Mesothelial cell of epicardium (in vitro differentiated cells): ENCODE results near the gene AP3B1. TPM values are rescaled to one million over a fixed set of nuclear protein-coding genes. Genes with fewer than 3 reads are reported as not detected.

Source experiments
- DNase-seq, 2 experiments: peaks; one replicate each; pipeline ENCODE4 v3.0.0; 2021; ENCODE audit warnings: low spot score in 2 of 2; ENCODE audit not compliant: unreplicated experiment in 2 of 2
- H3K27ac Mint-ChIP-seq: 2 replicates; pipeline ENCODE4 v1.8.0; 2021; ENCODE audit warnings: mixed read lengths
- H3K27me3 Mint-ChIP-seq: 2 replicates; pipeline ENCODE4 v1.8.0; 2021; ENCODE audit warnings: low read depth, mixed read lengths
- H3K36me3 Mint-ChIP-seq: 2 replicates; pipeline ENCODE4 v1.8.0; 2021; ENCODE audit warnings: mixed read lengths
- H3K4me1 Mint-ChIP-seq: 2 replicates; pipeline ENCODE4 v1.8.0; 2021; ENCODE audit warnings: mixed read lengths
- H3K4me3 Mint-ChIP-seq: 2 replicates; pipeline ENCODE4 v1.8.0; 2021; ENCODE audit warnings: mild to moderate bottlenecking, moderate library complexity, mixed read lengths
- H3K9me3 Mint-ChIP-seq: 2 replicates; pipeline ENCODE4 v1.8.0; 2021; ENCODE audit warnings: mixed read lengths
- total RNA-seq: library from RNA; stranded (reverse); gene quantifications from 3 replicates; pipeline ENCODE4 v1.2.1, GENCODE V29; 2021
- TF ChIP-seq, protein P1 (sequence below): fragments of 200-600 bp; sonication (generic); IDR thresholded peaks from one replicate; pipeline ENCODE4 v1.5.0; 2021; ENCODE audit warnings: antibody characterized with exemption; ENCODE audit not compliant: unreplicated experiment

The AP3B1 gene
- total RNA-seq, 1 donor from 2014 or later: 50.6 TPM

GRCh38 chr5:78242001-78242400 is 52.5 kb downstream of the AP3B1 start:
- no peak overlapping the region for H3K27ac Mint-ChIP-seq
- no peaks in the 10 kb centered on the region for H3K27me3 Mint-ChIP-seq
- TF ChIP-seq, protein P1, sequence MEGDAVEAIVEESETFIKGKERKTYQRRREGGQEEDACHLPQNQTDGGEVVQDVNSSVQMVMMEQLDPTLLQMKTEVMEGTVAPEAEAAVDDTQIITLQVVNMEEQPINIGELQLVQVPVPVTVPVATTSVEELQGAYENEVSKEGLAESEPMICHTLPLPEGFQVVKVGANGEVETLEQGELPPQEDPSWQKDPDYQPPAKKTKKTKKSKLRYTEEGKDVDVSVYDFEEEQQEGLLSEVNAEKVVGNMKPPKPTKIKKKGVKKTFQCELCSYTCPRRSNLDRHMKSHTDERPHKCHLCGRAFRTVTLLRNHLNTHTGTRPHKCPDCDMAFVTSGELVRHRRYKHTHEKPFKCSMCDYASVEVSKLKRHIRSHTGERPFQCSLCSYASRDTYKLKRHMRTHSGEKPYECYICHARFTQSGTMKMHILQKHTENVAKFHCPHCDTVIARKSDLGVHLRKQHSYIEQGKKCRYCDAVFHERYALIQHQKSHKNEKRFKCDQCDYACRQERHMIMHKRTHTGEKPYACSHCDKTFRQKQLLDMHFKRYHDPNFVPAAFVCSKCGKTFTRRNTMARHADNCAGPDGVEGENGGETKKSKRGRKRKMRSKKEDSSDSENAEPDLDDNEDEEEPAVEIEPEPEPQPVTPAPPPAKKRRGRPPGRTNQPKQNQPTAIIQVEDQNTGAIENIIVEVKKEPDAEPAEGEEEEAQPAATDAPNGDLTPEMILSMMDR: no peak
- peaks cover 13% of the 10 kb centered on the region for H3K4me1 Mint-ChIP-seq
- peaks cover 24% of the 10 kb centered on the region for H3K36me3 Mint-ChIP-seq
- H3K4me3 Mint-ChIP-seq: no peak overlapping the region
- no peak for DNase-seq
- peaks cover 5% of the 10 kb centered on the region for H3K9me3 Mint-ChIP-seq

DNA sequence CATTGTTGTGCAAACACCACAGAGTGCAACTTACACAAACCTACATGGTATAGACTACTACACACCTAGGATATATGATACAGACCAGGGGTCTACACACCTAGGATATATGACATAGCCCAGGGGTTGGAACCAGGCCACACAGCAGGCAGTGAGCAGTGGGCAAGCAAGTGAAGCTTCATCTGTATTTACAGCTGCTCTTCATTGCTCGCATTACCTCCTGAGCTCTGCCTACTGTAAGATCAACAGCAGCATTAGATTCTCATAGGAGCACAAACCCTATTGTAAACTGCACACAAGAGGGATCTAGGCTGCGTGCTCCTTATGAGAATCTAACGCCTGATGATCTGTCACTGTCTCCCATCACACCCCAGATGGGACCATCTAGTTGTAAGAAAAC is 56.6 kb downstream of the AP3B1 start:
- H3K27ac Mint-ChIP-seq: no peak overlapping the region
- H3K4me3 Mint-ChIP-seq: no peak overlapping the region

DNA sequence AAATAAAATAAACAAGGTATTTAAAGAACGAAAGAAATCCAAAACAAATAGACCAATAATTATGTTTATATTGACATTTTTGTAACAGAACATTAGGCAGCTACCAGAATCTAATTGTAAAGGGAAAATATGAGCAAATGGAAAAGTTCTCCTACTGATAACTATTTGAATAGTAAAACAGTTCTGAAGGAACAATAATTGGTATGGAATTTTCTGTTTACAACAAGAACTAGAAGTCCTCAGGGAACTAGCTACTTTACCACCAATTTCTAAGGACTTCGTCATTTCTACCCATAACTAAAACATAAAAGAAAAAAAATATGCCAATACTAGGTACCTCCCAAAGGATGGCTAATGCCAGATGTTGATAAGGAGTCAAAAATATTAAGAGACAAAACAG is 58.5 kb downstream of the AP3B1 start:
- Mint-ChIP-seq H3K27ac (no peak overlapping the region), H3K4me3 (no peak overlapping the region), H3K4me1 (no peaks in the 10 kb centered on the region), H3K27me3 (no peaks in the 10 kb centered on the region), H3K36me3 (peaks cover 20% of the 10 kb centered on the region), H3K9me3 (peaks cover 5% of the 10 kb centered on the region)
- TF ChIP-seq, protein P1: no peak
- no peak for DNase-seq

More for the DNA sequence above, 56.6 kb downstream of the AP3B1 start:
- H3K4me1 Mint-ChIP-seq: peaks cover 3% of the 10 kb centered on the region
- TF ChIP-seq, protein P1: no peak
- H3K9me3 Mint-ChIP-seq: peaks cover 5% of the 10 kb centered on the region
- peaks cover 17% of the 10 kb centered on the region for H3K36me3 Mint-ChIP-seq
- no peaks in the 10 kb centered on the region for H3K27me3 Mint-ChIP-seq
- DNase-seq: no peak

- Mint-ChIP-seq H3K36me3 (peaks cover 19% of the 10 kb centered on the region), H3K9me3 (peaks cover 5% of the 10 kb centered on the region), H3K27ac (no peak overlapping the region), H3K4me1 (no peaks in the 10 kb centered on the region), H3K4me3 (no peak overlapping the region), H3K27me3 (no peaks in the 10 kb centered on the region)
- TF ChIP-seq, protein P1: no peak
- no peak for DNase-seq
Measured at GRCh38 chr5:78235289-78235688, 59.2 kb downstream of the AP3B1 start.

- no peaks in the 10 kb centered on the region for H3K4me1 Mint-ChIP-seq
- H3K9me3 Mint-ChIP-seq: peaks cover 5% of the 10 kb centered on the region
- DNase-seq: no peak
- H3K27me3 Mint-ChIP-seq: no peaks in the 10 kb centered on the region
- TF ChIP-seq, protein P1: no peak
- H3K27ac Mint-ChIP-seq: no peak overlapping the region
- H3K4me3 Mint-ChIP-seq: no peak overlapping the region
- peaks cover 16% of the 10 kb centered on the region for H3K36me3 Mint-ChIP-seq
Measured at GRCh38 chr5:78234804-78235203, 59.7 kb downstream of the AP3B1 start.

GRCh38 chr5:78232163-78232562 is 62.3 kb downstream of the AP3B1 start:
- TF ChIP-seq, protein P1: no peak
- Mint-ChIP-seq H3K27ac (no peak overlapping the region), H3K4me1 (no peaks in the 10 kb centered on the region), H3K36me3 (peaks cover 8% of the 10 kb centered on the region), H3K27me3 (no peaks in the 10 kb centered on the region), H3K9me3 (no peaks in the 10 kb centered on the region), H3K4me3 (no peak overlapping the region)
- no peak for DNase-seq
